GM12878 (cell line): ENCODE measurements around the gene DYNLT4. TPM values are rescaled to one million over a fixed set of nuclear protein-coding genes. Genes with fewer than 3 reads are reported as not detected.
A peak's percentile ranks its signal among the peaks of the same experiment; 100 is the strongest.

Experiments used
- ATAC-seq: fragments of 200-7000 bp; cut with Tn5 transposase; 3 replicates; pipeline ENCODE4 v1.9.1; 2020; ENCODE audit warnings: mild to moderate bottlenecking, moderate library complexity
- BruUV-seq: library from RNA; stranded (reverse); fragments of 400-500 nt; replicated peaks from 2 replicates; lab custom pipeline; 2021; lab: Mats Ljungman, UMichigan
- CTCF ChIA-PET: fragments of 300-600 bp; sonication (Branson Sonifier 250); formaldehyde crosslinking; extraction: SDS; loops from one replicate; lab custom pipeline; 2021; ENCODE audit warnings: inconsistent platforms; lab: Yijun Ruan, JAX
- POLR2A ChIA-PET: fragments of 350-600 bp; formaldehyde crosslinking; extraction: SDS; loops from one replicate; lab custom pipeline; 2021; ENCODE audit warnings: inconsistent platforms; lab: Charles Lee
- RAD21 ChIA-PET: fragments of 300-600 bp; sonication (Branson Sonifier 250); formaldehyde crosslinking; loops from one replicate; lab custom pipeline; 2023; ENCODE audit warnings: antibody characterized with exemption; ENCODE audit not compliant: unreplicated experiment; lab: Charles Lee
- SMC1A ChIA-PET: fragments of 300-600 bp; sonication (Branson Sonifier 250); formaldehyde crosslinking; loops from one replicate; lab custom pipeline; 2023; ENCODE audit not compliant: unreplicated experiment, uncharacterized antibody; lab: Charles Lee
- DNase-seq: peaks from one replicate; pipeline ENCODE4 v3.0.0-alpha.2; 2011; ENCODE audit warnings: low read depth, low spot score
- FAIRE-seq: peaks from 3 replicates; lab custom pipeline; 2011; peaks lifted over from hg19 to GRCh38; lab: Jason Lieb, UNC
- H2AFZ ChIP-seq: 2 replicates; pipeline ENCODE4 v1.6.0; 2011; ENCODE audit warnings: low read depth, low read length, control low read depth; ENCODE audit not compliant: control insufficient read depth
- H3K27ac ChIP-seq: 2 replicates; pipeline ENCODE4 v1.5.1; 2011; ENCODE audit warnings: control low read depth; ENCODE audit not compliant: control insufficient read depth, insufficient read depth
- H3K27me3 ChIP-seq, 2 experiments: replicated peaks in 1 of 2; 2 replicates each; pipeline versions ENCODE4 v1.6.0 to v1.6.1; 2011; ENCODE audit warnings: low read length in 1 of 2; ENCODE audit not compliant: control insufficient read depth in 2 of 2, insufficient read depth in 2 of 2
- H3K36me3 ChIP-seq, 2 experiments: 2 replicates each; pipeline ENCODE4 v1.5.1; 2011; ENCODE audit warnings: low read length in 1 of 2; ENCODE audit not compliant: control insufficient read depth in 2 of 2, insufficient read depth in 2 of 2
- H3K4me1 ChIP-seq: 2 replicates; pipeline ENCODE4 v1.6.1; 2011; ENCODE audit warnings: mild to moderate bottlenecking, low read length, moderate library complexity, mixed read lengths; ENCODE audit not compliant: control insufficient read depth, insufficient read depth
- H3K4me2 ChIP-seq: 2 replicates; pipeline ENCODE4 v1.6.0; 2011; ENCODE audit warnings: control low read depth; ENCODE audit not compliant: control insufficient read depth, insufficient read depth
- H3K4me3 ChIP-seq: fragments of 200-600 bp; sonication (generic); 2 replicates; pipeline ENCODE4 v1.5.1; 2016
- H3K79me2 ChIP-seq: 2 replicates; pipeline ENCODE4 v1.6.0; 2011; ENCODE audit warnings: low read length; ENCODE audit not compliant: control insufficient read depth, insufficient read depth
- H3K9ac ChIP-seq: 2 replicates; pipeline ENCODE4 v1.8.0; 2011; ENCODE audit warnings: low read length, control low read depth, mixed read lengths; ENCODE audit not compliant: control insufficient read depth, insufficient read depth
- H3K9me3 ChIP-seq: replicated peaks from 3 replicates; pipeline ENCODE4 v1.5.1; 2011; ENCODE audit warnings: mild to moderate bottlenecking, low read length; ENCODE audit not compliant: control insufficient read depth, insufficient read depth
- H4K20me1 ChIP-seq: 2 replicates; pipeline ENCODE4 v1.6.0; 2011; ENCODE audit not compliant: control insufficient read depth, insufficient read depth
- BACH1 ChIP-seq: fragments of 450-650 bp; IDR thresholded peaks from 2 replicates; pipeline ENCODE4 v1.6.1; 2017; ENCODE audit warnings: mild to moderate bottlenecking, borderline replicate concordance
- CHD2 ChIP-seq: IDR thresholded peaks from 2 replicates; pipeline ENCODE4 v1.6.1; 2011; ENCODE audit warnings: low read depth, low read length, improper control_type of control experiment, borderline replicate concordance
- DPF2 ChIP-seq: fragments of 450-650 bp; IDR thresholded peaks from 2 replicates; pipeline ENCODE4 v1.6.1; 2017; ENCODE audit warnings: mild to moderate bottlenecking
- ETV6 ChIP-seq, 2 experiments: fragments of 450-650 bp in 1 of 2; IDR thresholded peaks in 1 of 2; conservative IDR thresholded peaks in 1 of 2; 2 replicates each; pipeline ENCODE4 v1.6.1; 2014; ENCODE audit warnings: antibody characterized with exemption in 1 of 2, borderline replicate concordance in 1 of 2, low read depth in 1 of 2, mild to moderate bottlenecking in 1 of 2, moderate library complexity in 1 of 2
- HCFC1 ChIP-seq: fragments of 150-350 bp; IDR thresholded peaks from 2 replicates; pipeline ENCODE4 v1.6.1; 2014; ENCODE audit warnings: low read length
- IKZF1 ChIP-seq: fragments of 450-650 bp; conservative IDR thresholded peaks from 2 replicates; pipeline ENCODE4 v1.6.1; 2017; ENCODE audit warnings: antibody characterized with exemption, mild to moderate bottlenecking
- IRF4 ChIP-seq: IDR thresholded peaks from 2 replicates; pipeline ENCODE4 v1.6.1; 2011; ENCODE audit warnings: low read depth, low read length
- JUND ChIP-seq: IDR thresholded peaks from 2 replicates; pipeline ENCODE4 v1.6.1; 2012; ENCODE audit warnings: low read depth, mild to moderate bottlenecking, low read length, improper control_type of control experiment, moderate library complexity
- LARP7 ChIP-seq: fragments of 450-650 bp; IDR thresholded peaks from 2 replicates; pipeline ENCODE4 v1.6.1; 2017; ENCODE audit warnings: mild to moderate bottlenecking
- MYC ChIP-seq: IDR thresholded peaks from 2 replicates; pipeline ENCODE4 v1.6.1; 2011; ENCODE audit warnings: mild to moderate bottlenecking, low read length, moderate library complexity, inconsistent platforms; ENCODE audit not compliant: insufficient read depth, insufficient replicate concordance, insufficient read length, severe bottlenecking
- NKRF ChIP-seq: fragments of 450-650 bp; conservative IDR thresholded peaks from 2 replicates; pipeline ENCODE4 v1.6.1; 2017; ENCODE audit warnings: mild to moderate bottlenecking, moderate library complexity
- PAX5 ChIP-seq: IDR thresholded peaks from 2 replicates; pipeline ENCODE4 v1.6.1; 2011; ENCODE audit warnings: low read depth, low read length, borderline replicate concordance
- PKNOX1 ChIP-seq: fragments of 450-650 bp; IDR thresholded peaks from 2 replicates; pipeline ENCODE4 v1.6.1; 2016; ENCODE audit warnings: mild to moderate bottlenecking
- POLR2AphosphoS5 ChIP-seq: IDR thresholded peaks from 2 replicates; pipeline ENCODE4 v1.6.1; 2011; ENCODE audit warnings: mild to moderate bottlenecking, low read length, inconsistent platforms
- RB1 ChIP-seq: fragments of 450-650 bp; formaldehyde crosslinking; IDR thresholded peaks from 2 replicates; pipeline ENCODE4 v1.6.1; 2017; ENCODE audit warnings: mild to moderate bottlenecking, borderline replicate concordance
- SMC3 ChIP-seq: IDR thresholded peaks from 2 replicates; pipeline ENCODE4 v1.6.1; 2011; ENCODE audit warnings: low read length, improper control_type of control experiment, borderline replicate concordance
- SREBF2 ChIP-seq: IDR thresholded peaks from 2 replicates; pipeline ENCODE4 v1.6.1; 2012; ENCODE audit warnings: mild to moderate bottlenecking, low read length
- TAF1 ChIP-seq: IDR thresholded peaks from 2 replicates; pipeline ENCODE4 v1.6.1; 2011; ENCODE audit warnings: mild to moderate bottlenecking, low read depth, low read length, borderline replicate concordance
- TCF7 ChIP-seq: IDR thresholded peaks from 2 replicates; pipeline ENCODE4 v1.6.1; 2014; ENCODE audit warnings: antibody characterized with exemption, borderline replicate concordance
- ZNF207 ChIP-seq: fragments of 450-650 bp; IDR thresholded peaks from 2 replicates; pipeline ENCODE4 v1.6.1; 2014; ENCODE audit warnings: antibody characterized with exemption, mild to moderate bottlenecking, borderline replicate concordance
- ZNF24 ChIP-seq: fragments of 450-650 bp; IDR thresholded peaks from 2 replicates; pipeline ENCODE4 v1.6.1; 2017; ENCODE audit warnings: antibody characterized with exemption, mild to moderate bottlenecking
- whole genome bisulfite sequencing: methylation state at CpG from one replicate; pipeline ENCODE4 v1.1.6; 2016; ENCODE audit warnings: low lambda C conversion rate; ENCODE audit not compliant: insufficient replicate concordance, insufficient coverage; ENCODE audit errors: missing lambda C conversion rate; 5-methylcytosine and 5-hydroxymethylcytosine counted together
- in situ Hi-C: fragments of 300-500 bp; cut with MboI; formaldehyde crosslinking; loops from 9 replicates; pipeline ENCODE4 v1.14.3; 2018; ENCODE audit warnings: mixed read lengths
- intact Hi-C: fragments of 100-400 bp; cut with micrococcal nuclease; formaldehyde crosslinking; loops from one replicate; pipeline ENCODE4 v1.14.2; 2022; ENCODE audit not compliant: unreplicated experiment
- polyA plus RNA-seq, 11 experiments: library from polyadenylated mRNA; depleted of rRNA in 4 of 11; unstranded in 6 of 11; stranded (reverse) in 5 of 11; fragments of >200 nt; fragmentation: Nextera tagmentation in 4 of 11; fragmentation: Illumina TruSeq in 1 of 11; extraction: Ambion mirVana in 4 of 11; extraction: Trizol in 1 of 11; gene quantifications; 1 replicate in 1 of 11; 2 replicates in 10 of 11; pipeline versions ENCODE4 v1.2.1 to v1.2.3, GENCODE V29; 2011 to 2016; ENCODE audit warnings: inconsistent platforms in 2 of 11, missing spikeins in 2 of 11, low read depth in 1 of 11
- total RNA-seq, 4 experiments: library from RNA; depleted of rRNA in 3 of 4; stranded (reverse); fragments of >200 nt in 3 of 4; fragmentation: Illumina TruSeq in 1 of 4; extraction: Trizol in 1 of 4; gene quantifications; 2 replicates each; pipeline versions ENCODE4 v1.2.1 to v1.2.3, GENCODE V29; 2013 to 2021

Gene DYNLT4
- total and polyA plus RNA-seq, 10 of the 15 experiments (the other 5 are each of a cell fraction or from before 2014, with no cell fraction given), result 0.23 to 0.28 TPM; not detected in 8

GRCh38 chr1:44786138-44786840 is 20.9 kb downstream of the DYNLT4 start:
- no peak for FAIRE-seq
- ChIA-PET SMC1A (interaction anchor here (0.7 to 2.5 kb wide), 5 partner anchors 11 to 514 kb away, joined by 3 to 12 read pairs (median 4); partner anchors contain the start of genes HECTD3, RPS8 and UROD), POLR2A (interaction anchor here (0.7 to 3.0 kb wide), 4 partner anchors 11 to 804 kb away, joined by 3 to 29 read pairs (median 8); partner anchors contain the start of gene RPS8), CTCF (interaction anchor here (0.6 to 5.2 kb wide), 21 partner anchors 10 to 707 kb away, joined by 3 to 40 read pairs (median 4); partner anchors contain the start of genes HECTD3, PLK3, RNU5D-1 and RPS8), RAD21 (interaction anchor here (0.7 to 1.4 kb wide), 3 partner anchors 14 to 55 kb away, joined by 4 to 7 read pairs (median 4); partner anchors contain the start of genes PLK3 and RNU5D-1)
- H3K4me3 ChIP-seq, result peak overlapping the region; percentile 46; the same call in 1 of the 2 replicates
- H3K36me3 ChIP-seq, result peaks cover 0 to 8% of the 10 kb centered on the region in 2 experiments; a peak in 2 of 4 replicates
- DNase-seq, result no peak
- no peaks in the 10 kb centered on the region; the same call in 1 of the 2 replicates for H4K20me1 ChIP-seq
- BruUV-seq, result no TSS peak
- H3K79me2 ChIP-seq, result no peaks in the 10 kb centered on the region; the same call in 1 of the 2 replicates
- H3K27ac ChIP-seq, result no peak overlapping the region
- in situ Hi-C loops (no loop called here), intact Hi-C loops (no loop called here)
- no peaks in the 10 kb centered on the region for H3K9me3 ChIP-seq
- peaks cover 30% of the 10 kb centered on the region for H3K4me1 ChIP-seq
- peak overlapping the region; percentile 41; the same call in 1 of the 2 replicates for H3K9ac ChIP-seq
- H2AFZ ChIP-seq, result peak overlapping the region; percentile 95
- WGBS, result 3% methylated on average over 49 of the region's 49 CpGs
- peak; percentile 70 for ATAC-seq
- H3K4me2 ChIP-seq, result peak overlapping the region; percentile 90
- no peaks in the 10 kb centered on the region for H3K27me3 ChIP-seq
- TF ChIP-seq IKZF1, result peak; percentile 89
- TF ChIP-seq POLR2AphosphoS5, result 0 out of 2 replicates have a peak, but pooled peaks have one; percentile 24
- peak; percentile 79 for TF ChIP-seq LARP7
- TF ChIP-seq IRF4, result 0 out of 2 replicates have a peak, but pooled peaks have one; percentile 25
- peak; percentile 90 for TF ChIP-seq MYC
- peak; percentile 50; the same call in 1 of the 2 replicates for TF ChIP-seq BACH1
- peak; percentile 61 for TF ChIP-seq NKRF
- TF ChIP-seq TAF1, result no peak
- TF ChIP-seq ETV6 (conservative IDR thresholded peaks at IDR 0.05 in 1 of 2, IDR thresholded peaks at IDR 0.05 in 1 of 2; ENCODE audit: borderline replicate concordance in 1 of 2, low read depth in 1 of 2), result no peak
- TF ChIP-seq HCFC1, result peak; percentile 31; the same call in 1 of the 2 replicates
- TF ChIP-seq ZNF24, result 0 out of 2 replicates have a peak, but pooled peaks have one; percentile 4
- peak; percentile 51; the same call in 1 of the 2 replicates for TF ChIP-seq DPF2
- TF ChIP-seq RB1, result peak; percentile 78; the same call in 1 of the 2 replicates
- peak; percentile 63 for TF ChIP-seq SMC3
- TF ChIP-seq PKNOX1, result no peak
- peak; percentile 9; the same call in 1 of the 2 replicates for TF ChIP-seq CHD2
- TF ChIP-seq PAX5, result 0 out of 2 replicates have a peak, but pooled peaks have one; percentile 48
- TF ChIP-seq JUND, result 0 out of 2 replicates have a peak, but pooled peaks have one; percentile 56
- TF ChIP-seq ZNF207, result 0 out of 2 replicates have a peak, but pooled peaks have one; percentile 59
- TF ChIP-seq SREBF2, result no peak
- no peak for TF ChIP-seq TCF7
